Endothelial cell of umbilical vein (primary cell): Measurements from ENCODE around the gene RGS12. TPM values are rescaled to one million over a fixed set of nuclear protein-coding genes. Genes with fewer than 3 reads are reported as not detected.

Experiments
- BruUV-seq: library from RNA; stranded (reverse); fragments of 400-500 nt; replicated peaks from 2 replicates; lab custom pipeline; 2021; lab: Mats Ljungman, UMichigan
- CTCF ChIA-PET: fragments of 300-600, 350-600 bp; sonication (Branson Sonifier 250); formaldehyde crosslinking; loops from one replicate; lab custom pipeline; 2021; ENCODE audit warnings: antibody characterized with exemption, inconsistent platforms; lab: Charles Lee
- POLR2A ChIA-PET: fragments of 300-600, 350-600 bp; sonication (Branson Sonifier 250); formaldehyde crosslinking; loops from one replicate; lab custom pipeline; 2021; ENCODE audit warnings: antibody characterized with exemption, inconsistent platforms; lab: Charles Lee
- DNase-seq: peaks from one replicate; pipeline ENCODE4 v3.0.0-alpha.2; 2011; ENCODE audit warnings: low read depth, low spot score
- FAIRE-seq: peaks from 2 replicates; lab custom pipeline; 2011; peaks lifted over from hg19 to GRCh38; lab: Jason Lieb, UNC
- H2AFZ ChIP-seq: 2 replicates; pipeline ENCODE4 v1.6.0; 2012; ENCODE audit warnings: low read depth, low read length, control low read depth, inconsistent platforms
- H3K27ac ChIP-seq: 2 replicates; pipeline ENCODE4 v1.5.1; 2011; ENCODE audit warnings: low read depth, mild to moderate bottlenecking, control low read depth, low read length, moderate library complexity; ENCODE audit not compliant: insufficient read depth
- H3K27me3 ChIP-seq, 2 experiments: 2 replicates each; pipeline versions ENCODE4 v1.6.0 to v1.6.1; 2011; ENCODE audit warnings: low read length in 2 of 2, mixed read lengths in 1 of 2; ENCODE audit not compliant: control insufficient read depth in 2 of 2, insufficient read depth in 2 of 2
- H3K36me3 ChIP-seq, 2 experiments: 2 replicates in 1 of 2; 3 replicates in 1 of 2; pipeline ENCODE4 v1.5.1; 2011; ENCODE audit warnings: low read length in 2 of 2, mild to moderate bottlenecking in 1 of 2, moderate library complexity in 1 of 2; ENCODE audit not compliant: control insufficient read depth in 2 of 2, insufficient read depth in 2 of 2; ENCODE audit errors: extremely low read depth in 1 of 2
- H3K4me1 ChIP-seq: 3 replicates; pipeline ENCODE4 v1.5.1; 2011; ENCODE audit warnings: mild to moderate bottlenecking, low read length; ENCODE audit not compliant: control insufficient read depth, insufficient read depth; ENCODE audit errors: extremely low read depth
- H3K4me2 ChIP-seq: 2 replicates; pipeline ENCODE4 v1.6.1; 2011; ENCODE audit warnings: low read length, control low read depth, mixed read lengths; ENCODE audit not compliant: insufficient read depth
- H3K4me3 ChIP-seq, 3 experiments: fragments of 200-600 bp in 1 of 3; sonication (generic), shearing (Covaris generic) in 1 of 3; replicated peaks in 1 of 3; 2 replicates each; pipeline ENCODE4 v1.5.1; 2011 to 2016; ENCODE audit warnings: control low read depth in 3 of 3, low read length in 3 of 3, mild to moderate bottlenecking in 2 of 3, inconsistent platforms in 1 of 3, low read depth in 1 of 3, moderate library complexity in 1 of 3; ENCODE audit not compliant: insufficient read depth in 1 of 3
- H3K79me2 ChIP-seq: 2 replicates; pipeline ENCODE4 v1.6.0; 2012; ENCODE audit warnings: low read length, inconsistent platforms; ENCODE audit not compliant: control insufficient read depth, insufficient read depth
- H3K9ac ChIP-seq: replicated peaks from 2 replicates; pipeline ENCODE3; 2011; ENCODE audit warnings: low read length, control low read depth; ENCODE audit not compliant: insufficient read depth; ENCODE audit errors: extremely low read depth
- H3K9me1 ChIP-seq: replicated peaks from 3 replicates; pipeline ENCODE4 v1.6.0; 2011; ENCODE audit warnings: mild to moderate bottlenecking, low read length; ENCODE audit not compliant: control insufficient read depth, insufficient read depth; ENCODE audit errors: extremely low read depth
- H3K9me3 ChIP-seq: replicated peaks from 2 replicates; pipeline ENCODE4 v1.5.1; 2012; ENCODE audit warnings: low read length, inconsistent platforms; ENCODE audit not compliant: control insufficient read depth, insufficient read depth
- H4K20me1 ChIP-seq: replicated peaks from 2 replicates; pipeline ENCODE3; 2011; ENCODE audit warnings: mild to moderate bottlenecking, low read length; ENCODE audit not compliant: control insufficient read depth, insufficient read depth; ENCODE audit errors: extremely low read depth
- EZH2 ChIP-seq: IDR thresholded peaks from 2 replicates; pipeline ENCODE4 v1.6.1; 2012; ENCODE audit warnings: borderline replicate concordance, low read depth, mild to moderate bottlenecking, moderate library complexity, low read length, inconsistent platforms; ENCODE audit not compliant: severe bottlenecking
- FOS ChIP-seq: IDR thresholded peaks from 2 replicates; pipeline ENCODE4 v1.6.1; 2011; ENCODE audit warnings: mild to moderate bottlenecking, low read length, moderate library complexity, borderline replicate concordance; ENCODE audit not compliant: insufficient read depth
- GATA2 ChIP-seq: IDR thresholded peaks from 2 replicates; pipeline ENCODE4 v1.7.0; 2011; ENCODE audit warnings: low read depth, mild to moderate bottlenecking, moderate library complexity, mixed read lengths, low read length; ENCODE audit not compliant: insufficient read length, insufficient read depth
- JUN ChIP-seq: IDR thresholded peaks from 2 replicates; pipeline ENCODE4 v1.6.1; 2011; ENCODE audit warnings: borderline replicate concordance, low read depth; ENCODE audit not compliant: insufficient read length, insufficient read depth
- MYC ChIP-seq: IDR thresholded peaks from one replicate; pipeline ENCODE4 v1.6.1; 2011; ENCODE audit warnings: mild to moderate bottlenecking, low read depth, low read length
- POLR2A ChIP-seq: IDR thresholded peaks from 2 replicates; pipeline ENCODE4 v1.6.1; 2012; ENCODE audit warnings: low read depth, mild to moderate bottlenecking, control low read depth, low read length
- POLR2AphosphoS5 ChIP-seq: IDR thresholded peaks from 2 replicates; pipeline ENCODE4 v1.6.1; 2012; ENCODE audit warnings: low read depth, mild to moderate bottlenecking, control low read depth, low read length, moderate library complexity; ENCODE audit not compliant: insufficient read depth
- dilution Hi-C: fragments of 300-500 bp; cut with MboI; formaldehyde crosslinking; loops from one replicate; pipeline ENCODE4 v1.15.0; 2019; ENCODE audit warnings: low sequenced_read_pairs; ENCODE audit not compliant: extremely low pct_ligation_motif_present
- intact Hi-C: fragments of 100-400 bp; cut with micrococcal nuclease; formaldehyde crosslinking; loops from one replicate; pipeline ENCODE4 v1.10.0; 2022
- polyA plus RNA-seq, 4 experiments: library from polyadenylated mRNA; depleted of rRNA in 3 of 4; stranded (reverse) in 3 of 4; unstranded in 1 of 4; fragments of >200 nt; gene quantifications; 2 replicates each; pipeline versions ENCODE4 v1.2.1 to v1.2.3, GENCODE V29; 2011 to 2012; ENCODE audit warnings: missing spikeins in 1 of 4
- total RNA-seq: library from RNA; stranded (reverse); gene quantifications from 2 replicates; pipeline ENCODE4 v1.2.3, GENCODE V29; 2021
- TF ChIP-seq, protein P1 (sequence below): IDR thresholded peaks from 2 replicates; pipeline ENCODE4 v1.6.1; 2011; ENCODE audit not compliant: insufficient read depth, insufficient read length
- TF ChIP-seq, protein P2 (sequence below), 2 donors: IDR thresholded peaks; 1 replicate in 1 of 2; 2 replicates in 1 of 2; pipeline ENCODE4 v1.5.1; 2011; ENCODE audit warnings: low read length in 2 of 2, mild to moderate bottlenecking in 2 of 2, moderate library complexity in 2 of 2, control low read depth in 1 of 2, inconsistent platforms in 1 of 2, low read depth in 1 of 2; ENCODE audit not compliant: insufficient read depth in 1 of 2; ENCODE audit errors: extremely low read depth in 1 of 2

The RGS12 gene
- total and polyA plus RNA-seq, 2 donors (not counting 3 experiments of a cell fraction or from before 2014, with no cell fraction given) = 65.2 to 75.4 TPM

DNA sequence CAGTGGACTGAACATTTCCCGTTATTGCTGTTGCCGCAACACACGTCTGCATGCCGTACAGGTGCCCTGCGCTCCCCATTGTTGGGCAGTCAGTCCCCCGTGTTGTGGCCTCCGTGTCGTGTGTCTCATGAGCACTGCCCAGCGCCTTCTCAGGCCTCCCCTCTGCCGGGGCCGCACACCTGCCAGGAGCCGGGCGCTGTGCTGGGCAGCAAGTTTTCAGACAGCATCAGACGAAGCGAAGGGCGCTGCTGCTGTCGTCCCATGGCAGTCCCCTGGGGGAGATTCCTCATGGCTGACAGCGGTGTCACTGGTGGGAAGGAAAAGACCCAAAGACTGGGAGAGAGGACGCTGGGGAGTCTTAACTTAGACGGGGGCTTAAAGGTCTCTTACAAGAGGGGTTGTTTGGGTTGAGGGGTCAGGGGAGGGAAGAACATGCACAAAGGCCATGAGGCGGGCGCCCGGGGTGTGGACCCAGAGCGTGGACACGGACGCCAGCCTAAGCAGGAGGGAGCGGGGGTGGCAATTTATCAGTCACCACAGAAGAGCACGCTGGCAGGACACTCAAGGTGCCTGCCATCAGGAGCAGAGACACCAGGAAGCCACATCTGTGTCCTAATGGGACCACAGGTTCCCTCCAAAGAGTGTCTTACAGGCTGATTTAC lies 47.3 kb downstream of the RGS12 start:
- no peak overlapping the region for H3K4me3 ChIP-seq
- dilution Hi-C loops = no loop called here
- H3K9me3 ChIP-seq = no peaks in the 10 kb centered on the region
- H3K79me2 ChIP-seq = peaks cover 32% of the 10 kb centered on the region
- H3K4me1 ChIP-seq = peaks cover 22% of the 10 kb centered on the region
- H3K4me2 ChIP-seq = no peak overlapping the region
- no peaks in the 10 kb centered on the region for H4K20me1 ChIP-seq
- no peak overlapping the region for H3K9ac ChIP-seq
- intact Hi-C loops = no loop called here
- ChIA-PET POLR2A (no interaction called here), CTCF (no interaction called here)
- no TSS peak for BruUV-seq
- no peak for DNase-seq
- H3K27ac ChIP-seq = no peak overlapping the region
- H3K27me3 ChIP-seq = no peaks in the 10 kb centered on the region
- FAIRE-seq = no peak
- TF ChIP-seq POLR2AphosphoS5 (no peak), EZH2 (no peak), GATA2 (no peak), FOS (no peak), MYC (no peak), JUN (no peak), POLR2A (no peak)
- TF ChIP-seq, protein P1, sequence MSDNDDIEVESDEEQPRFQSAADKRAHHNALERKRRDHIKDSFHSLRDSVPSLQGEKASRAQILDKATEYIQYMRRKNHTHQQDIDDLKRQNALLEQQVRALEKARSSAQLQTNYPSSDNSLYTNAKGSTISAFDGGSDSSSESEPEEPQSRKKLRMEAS = no peak
- TF ChIP-seq, protein P2, sequence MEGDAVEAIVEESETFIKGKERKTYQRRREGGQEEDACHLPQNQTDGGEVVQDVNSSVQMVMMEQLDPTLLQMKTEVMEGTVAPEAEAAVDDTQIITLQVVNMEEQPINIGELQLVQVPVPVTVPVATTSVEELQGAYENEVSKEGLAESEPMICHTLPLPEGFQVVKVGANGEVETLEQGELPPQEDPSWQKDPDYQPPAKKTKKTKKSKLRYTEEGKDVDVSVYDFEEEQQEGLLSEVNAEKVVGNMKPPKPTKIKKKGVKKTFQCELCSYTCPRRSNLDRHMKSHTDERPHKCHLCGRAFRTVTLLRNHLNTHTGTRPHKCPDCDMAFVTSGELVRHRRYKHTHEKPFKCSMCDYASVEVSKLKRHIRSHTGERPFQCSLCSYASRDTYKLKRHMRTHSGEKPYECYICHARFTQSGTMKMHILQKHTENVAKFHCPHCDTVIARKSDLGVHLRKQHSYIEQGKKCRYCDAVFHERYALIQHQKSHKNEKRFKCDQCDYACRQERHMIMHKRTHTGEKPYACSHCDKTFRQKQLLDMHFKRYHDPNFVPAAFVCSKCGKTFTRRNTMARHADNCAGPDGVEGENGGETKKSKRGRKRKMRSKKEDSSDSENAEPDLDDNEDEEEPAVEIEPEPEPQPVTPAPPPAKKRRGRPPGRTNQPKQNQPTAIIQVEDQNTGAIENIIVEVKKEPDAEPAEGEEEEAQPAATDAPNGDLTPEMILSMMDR (IDR thresholded peaks at IDR 0.05; ENCODE audit: extremely low read depth in 1 of 2, insufficient read depth in 1 of 2, low read depth in 1 of 2, low read length in 2 of 2) = no peak
- H2AFZ ChIP-seq = no peak overlapping the region
- H3K9me1 ChIP-seq = no peaks in the 10 kb centered on the region
- H3K36me3 ChIP-seq = peaks cover 0 to 6% of the 10 kb centered on the region in 2 experiments
